SH-SY5Y (cell line): ENCODE results near the gene ITPKB.

ENCODE experiments used
- GATA2 ChIP-seq: IDR thresholded peaks from 2 replicates; pipeline ENCODE4 v1.6.1; 2011; ENCODE audit warnings: mild to moderate bottlenecking, low read depth, low read length
- GATA3 ChIP-seq: IDR thresholded peaks from 2 replicates; pipeline ENCODE4 v1.6.1; 2011; ENCODE audit warnings: low read depth, mild to moderate bottlenecking, low read length, moderate library complexity

- TF ChIP-seq GATA3 (no peak), GATA2 (no peak)
These were observed 69.0 kb downstream of the ITPKB start for GRCh38 chr1:226670073-226670472.
